A549 (cell line): ENCODE measurements around the gene TMLHE. TPM values are rescaled to one million over a fixed set of nuclear protein-coding genes. Genes with fewer than 3 reads are reported as not detected.
"Not testable (repeated sequence)": the region's sequence is repeated elsewhere in the genome, so short reads cannot be mapped to it uniquely, and the experiment has no call there.

ENCODE experiments used
- ATAC-seq, 2 experiments: fragments of 200-7000 bp in 1 of 2; fragments of >200 bp in 1 of 2; cut with Nextera tagmentation in 1 of 2; cut with Tn5 transposase in 1 of 2; 3 replicates each; pipeline versions ENCODE4 v1.8.0 to v1.9.1; 2018 to 2020; ENCODE audit warnings: mild to moderate bottlenecking in 1 of 2, moderate library complexity in 1 of 2
- CTCF ChIA-PET: fragments of 300-600 bp; sonication (Branson Sonifier 250); formaldehyde crosslinking; extraction: SDS; loops from one replicate; lab custom pipeline; 2021; ENCODE audit warnings: antibody characterized with exemption, inconsistent platforms; lab: Yijun Ruan, JAX
- POLR2A ChIA-PET: fragments of 350-600 bp; formaldehyde crosslinking; extraction: SDS; loops from one replicate; lab custom pipeline; 2021; ENCODE audit warnings: antibody characterized with exemption, inconsistent platforms; lab: Yijun Ruan, JAX
- DNase-seq, 2 experiments: peaks; one replicate each; pipeline versions ENCODE4 v3.0.0 to v3.0.0-alpha.2; 2011 to 2016; ENCODE audit warnings: low read depth in 1 of 2, low spot score in 1 of 2
- FAIRE-seq: peaks from 2 replicates; lab custom pipeline; 2011; peaks lifted over from hg19 to GRCh38; lab: Jason Lieb, UNC
- H3K27ac ChIP-seq, 2 experiments: fragments of >200 bp; sonication (Bioruptor Twin); formaldehyde crosslinking; 3 replicates each; pipeline ENCODE4 v1.5.1; 2016 to 2017
- H3K4me1 ChIP-seq: fragments of >200 bp; sonication (Bioruptor Twin); formaldehyde crosslinking; 3 replicates; pipeline ENCODE4 v1.6.1; 2016
- H3K4me2 ChIP-seq: fragments of >200 bp; sonication (Bioruptor Twin); formaldehyde crosslinking; 3 replicates; pipeline ENCODE4 v1.6.1; 2016
- H3K4me3 ChIP-seq: fragments of >200 bp; sonication (Bioruptor Twin); formaldehyde crosslinking; 3 replicates; pipeline ENCODE4 v1.5.1; 2016
- H3K9me3 ChIP-seq: fragments of >200 bp; sonication (Bioruptor Twin); formaldehyde crosslinking; 3 replicates; pipeline ENCODE4 v1.6.1; 2016
- BCL3 ChIP-seq: fragments of >200 bp; sonication (Bioruptor Twin); formaldehyde crosslinking; IDR thresholded peaks from 3 replicates; pipeline ENCODE4 v1.6.1; 2016
- CBX2 ChIP-seq: fragments of 200-600 bp; sonication (generic); IDR thresholded peaks from 2 replicates; pipeline ENCODE4 v1.6.1; 2016; ENCODE audit warnings: low read depth, mild to moderate bottlenecking, borderline replicate concordance
- CBX8 ChIP-seq: fragments of 200-600 bp; sonication (generic); IDR thresholded peaks from 2 replicates; pipeline ENCODE4 v1.6.1; 2016
- CHD4 ChIP-seq: fragments of 200-600 bp; sonication (generic); IDR thresholded peaks from 2 replicates; pipeline ENCODE4 v1.6.1; 2016; ENCODE audit warnings: antibody characterized with exemption, mild to moderate bottlenecking, borderline replicate concordance
- EHF ChIP-seq: fragments of 250-450 bp; sonication (Bioruptor Pico); IDR thresholded peaks from 2 replicates; pipeline ENCODE4 v1.5.0; 2020; ENCODE audit warnings: mild to moderate bottlenecking
- EHMT2 ChIP-seq: fragments of 200-600 bp; sonication (generic); IDR thresholded peaks from 2 replicates; pipeline ENCODE4 v1.6.1; 2016; ENCODE audit warnings: antibody characterized with exemption, low read depth, mild to moderate bottlenecking, moderate library complexity
- HOXB5 ChIP-seq: fragments of 250-450 bp; sonication (Bioruptor Pico); IDR thresholded peaks from 2 replicates; pipeline ENCODE4 v1.5.0; 2020; ENCODE audit warnings: mild to moderate bottlenecking, moderate library complexity
- MAFK ChIP-seq: fragments of 450-650 bp; IDR thresholded peaks from 2 replicates; pipeline ENCODE4 v1.6.1; 2014; ENCODE audit not compliant: partially characterized antibody
- MAX ChIP-seq: IDR thresholded peaks from 2 replicates; pipeline ENCODE4 v1.6.1; 2012
- MYC ChIP-seq: IDR thresholded peaks from 2 replicates; pipeline ENCODE4 v1.6.1; 2012; ENCODE audit warnings: mild to moderate bottlenecking, inconsistent platforms, low read length, improper control_type of control experiment, borderline replicate concordance
- NR3C1 ChIP-seq: fragments of >200 bp; sonication (Bioruptor Twin); formaldehyde crosslinking; IDR thresholded peaks from 3 replicates; pipeline ENCODE4 v1.6.1; 2017
- PHF8 ChIP-seq: fragments of 200-600 bp; sonication (generic); IDR thresholded peaks from 2 replicates; pipeline ENCODE4 v1.6.1; 2016; ENCODE audit warnings: low read depth, mild to moderate bottlenecking, antibody characterized with exemption, moderate library complexity, borderline replicate concordance
- RAD21 ChIP-seq, 2 experiments: fragments of >200 bp in 1 of 2; sonication (Bioruptor Twin) in 1 of 2; formaldehyde crosslinking in 1 of 2; IDR thresholded peaks in 1 of 2; conservative IDR thresholded peaks in 1 of 2; 2 replicates in 1 of 2; 3 replicates in 1 of 2; pipeline ENCODE4 v1.6.1; 2012 to 2018; ENCODE audit warnings: inconsistent platforms in 1 of 2
- REST ChIP-seq: fragments of 200-600 bp; sonication (generic); IDR thresholded peaks from 2 replicates; pipeline ENCODE4 v1.6.1; 2016; ENCODE audit warnings: antibody characterized with exemption, mild to moderate bottlenecking, moderate library complexity
- RNF2 ChIP-seq: fragments of 200-600 bp; sonication (generic); IDR thresholded peaks from 2 replicates; pipeline ENCODE4 v1.6.1; 2016; ENCODE audit warnings: low read depth, mild to moderate bottlenecking, antibody characterized with exemption, moderate library complexity, borderline replicate concordance
- SMC3 ChIP-seq: fragments of >200 bp; sonication (Bioruptor Twin); formaldehyde crosslinking; IDR thresholded peaks from 3 replicates; pipeline ENCODE4 v1.6.1; 2018; ENCODE audit warnings: inconsistent platforms
- SREBF2 ChIP-seq: fragments of 450-650 bp; IDR thresholded peaks from 2 replicates; pipeline ENCODE4 v1.6.1; 2014; ENCODE audit warnings: mild to moderate bottlenecking, moderate library complexity
- TFCP2L1 ChIP-seq: fragments of 250-450 bp; sonication (Bioruptor Pico); IDR thresholded peaks from 2 replicates; pipeline ENCODE4 v1.5.0; 2021; ENCODE audit warnings: mild to moderate bottlenecking
- ZNF302 ChIP-seq: fragments of 250-450 bp; sonication (Bioruptor Pico); IDR thresholded peaks from 2 replicates; pipeline ENCODE4 v1.9.0; 2021; ENCODE audit warnings: inconsistent platforms, mild to moderate bottlenecking, moderate library complexity
- WGBS: methylation state at CpG from one replicate; pipeline ENCODE4 v1.1.6; 2017; ENCODE audit errors: missing lambda C conversion rate; 5-methylcytosine and 5-hydroxymethylcytosine counted together
- polyA plus RNA-seq, 4 experiments: library from polyadenylated mRNA; depleted of rRNA in 3 of 4; stranded (reverse); fragments of >200 nt; fragmentation: RNase III in 1 of 4; extraction: RNeasy Plus Mini Kit Qiagen cat#74134 plus additional on column Dnase treatment in 1 of 4; gene quantifications; 2 replicates in 3 of 4; 3 replicates in 1 of 4; pipeline ENCODE4 v1.2.3, GENCODE V29; 2011 to 2017

The TMLHE gene
- polyA plus RNA-seq, 2 of the 4 experiments (the other 2 are of a cell fraction), result 10.7 to 23.5 TPM

- Histone ChIP-seq H3K4me2 (no peak overlapping the region), H3K27ac (no peak overlapping the region), H3K4me1 (no peaks in the 10 kb centered on the region), H3K4me3 (no peak overlapping the region), H3K9me3 (no peaks in the 10 kb centered on the region)
- POLR2A ChIA-PET, result no interaction called here
- FAIRE-seq, result no peak
- CTCF ChIA-PET, result no interaction called here
- no peak for DNase-seq
- TF ChIP-seq MYC (no peak), PHF8 (no peak), CBX8 (no peak), CBX2 (no peak), SMC3 (no peak), CHD4 (no peak), RNF2 (no peak), MAX (no peak), TFCP2L1 (CRISPR knock-in tag) (no peak), MAFK (no peak), BCL3 (no peak), EHMT2 (no peak)
- TF ChIP-seq, all 56 proteins: peak for 0
- ATAC-seq, result no peak
Observed at GRCh38 chrX:155637714-155638113, 25.0 kb upstream of the TMLHE start.

- WGBS, result 0% methylated on average over 1 of the region's 1 CpG
- FAIRE-seq, result not testable (repeated sequence)
Observed at GRCh38 chrX:155635019-155635418, 22.3 kb upstream of the TMLHE start.

GRCh38 chrX:155632431-155633100 is 19.8 kb upstream of the TMLHE start:
- no peak for ATAC-seq
- DNase-seq, result no peak
- no peaks in the 10 kb centered on the region for H3K4me1 ChIP-seq
- no peak overlapping the region for H3K27ac ChIP-seq
- TF ChIP-seq REST (no peak), RAD21 (conservative IDR thresholded peaks at IDR 0.05 in 1 of 2, IDR thresholded peaks at IDR 0.05 in 1 of 2) (no peak), CBX8 (no peak), TFCP2L1 (CRISPR knock-in tag) (no peak), ZNF302 (CRISPR knock-in tag) (no peak), SREBF2 (no peak), EHF (no peak), NR3C1 (no peak), HOXB5 (CRISPR knock-in tag) (no peak)
- ChIA-PET CTCF (no interaction called here), POLR2A (no interaction called here)
- H3K4me2 ChIP-seq, result peak overlapping the region; percentile 25; the same call in 1 of the 3 replicates
- WGBS, result 48% methylated on average over 3 of the region's 3 CpGs
- H3K4me3 ChIP-seq, result no peak overlapping the region
- H3K9me3 ChIP-seq, result no peaks in the 10 kb centered on the region
- no peak for FAIRE-seq

More at GRCh38 chrX:155635019-155635418, 22.3 kb upstream of the TMLHE start:
- H3K27ac ChIP-seq, H3K4me3 ChIP-seq, DNase-seq, H3K9me3 ChIP-seq, H3K4me1 ChIP-seq, CTCF ChIA-PET, ATAC-seq, POLR2A ChIA-PET, H3K4me2 ChIP-seq: not testable (repeated sequence)

- H3K4me2 ChIP-seq, CTCF ChIA-PET, ATAC-seq, H3K4me3 ChIP-seq, H3K27ac ChIP-seq, H3K4me1 ChIP-seq, FAIRE-seq, DNase-seq, POLR2A ChIA-PET, H3K9me3 ChIP-seq: not testable (repeated sequence)
Observed at GRCh38 chrX:155620110-155620509, 7.4 kb upstream of the TMLHE start.
